DOHH2 (cell line): ENCODE data around the gene RAD51B.

Experiments used
- H3F3A ChIP-seq: fragments of 200-600 bp; sonication (generic), shearing (Covaris generic); 2 replicates; pipeline ENCODE4 v1.6.0; 2016; ENCODE audit warnings: antibody characterized with exemption, mild to moderate bottlenecking; ENCODE audit not compliant: control insufficient read depth, insufficient read depth
- H3K27ac ChIP-seq: fragments of 200-600 bp; sonication (generic); 2 replicates; pipeline ENCODE4 v1.5.1; 2014; ENCODE audit warnings: low read depth, mild to moderate bottlenecking, low read length, moderate library complexity
- H3K27me3 ChIP-seq: fragments of 200-600 bp; sonication (generic); 2 replicates; pipeline ENCODE4 v1.6.1; 2014; ENCODE audit warnings: mild to moderate bottlenecking, low read length, mixed read lengths; ENCODE audit not compliant: control insufficient read depth
- H3K36me3 ChIP-seq: fragments of 200-600 bp; sonication (generic); 2 replicates; pipeline ENCODE4 v1.6.1; 2014; ENCODE audit warnings: mild to moderate bottlenecking, low read length, moderate library complexity, mixed read lengths; ENCODE audit not compliant: control insufficient read depth
- H3K4me1 ChIP-seq: fragments of 200-600 bp; sonication (generic); 2 replicates; pipeline ENCODE4 v1.6.1; 2014; ENCODE audit warnings: mild to moderate bottlenecking, low read length, mixed read lengths; ENCODE audit not compliant: control insufficient read depth
- H3K4me2 ChIP-seq: fragments of 200-600 bp; sonication (generic); 2 replicates; pipeline ENCODE4 v1.6.0; 2014; ENCODE audit warnings: mild to moderate bottlenecking, low read length, moderate library complexity
- H3K4me3 ChIP-seq: fragments of 200-600 bp; sonication (generic); 2 replicates; pipeline ENCODE4 v1.5.1; 2014; ENCODE audit warnings: mild to moderate bottlenecking, low read length, mixed read lengths
- H3K79me2 ChIP-seq: fragments of 200-600 bp; sonication (generic); 2 replicates; pipeline ENCODE4 v1.6.1; 2014; ENCODE audit warnings: mild to moderate bottlenecking, low read length, mixed read lengths; ENCODE audit not compliant: control insufficient read depth
- H3K9me2 ChIP-seq: fragments of 200-600 bp; sonication (generic); replicated peaks from 2 replicates; pipeline ENCODE4 v1.6.1; 2014; ENCODE audit warnings: mild to moderate bottlenecking, low read length, mixed read lengths; ENCODE audit not compliant: control insufficient read depth
- H3K9me3 ChIP-seq: fragments of 200-600 bp; sonication (generic); 2 replicates; pipeline ENCODE4 v1.6.1; 2014; ENCODE audit warnings: antibody characterized with exemption, low read length, mixed read lengths; ENCODE audit not compliant: control insufficient read depth, insufficient read depth
- H4K20me1 ChIP-seq: fragments of 200-600 bp; sonication (generic); 2 replicates; pipeline ENCODE4 v1.6.0; 2014; ENCODE audit warnings: low read depth, mild to moderate bottlenecking, antibody characterized with exemption, low read length, moderate library complexity; ENCODE audit not compliant: control insufficient read depth, insufficient read depth
- CTCF ChIP-seq: fragments of 200-600 bp; sonication (generic); IDR thresholded peaks from one replicate; pipeline ENCODE4 v1.5.1; 2014; ENCODE audit warnings: antibody characterized with exemption, mild to moderate bottlenecking, low read depth, low read length; ENCODE audit not compliant: poor library complexity, severe bottlenecking
- EZH2phosphoT487 ChIP-seq: fragments of 200-600 bp; sonication (generic); IDR thresholded peaks from 2 replicates; pipeline ENCODE4 v1.6.1; 2017; ENCODE audit warnings: borderline replicate concordance, mild to moderate bottlenecking, antibody characterized with exemption, low read length, moderate library complexity, mixed read lengths

RAD51B gene

GRCh38 chr14:68358500-68358899 lies 538.9 kb downstream of the RAD51B start:
- H3K4me1 ChIP-seq: peaks cover 20% of the 10 kb centered on the region

GRCh38 chr14:68359022-68359836 lies 539.6 kb downstream of the RAD51B start:
- H3K27ac ChIP-seq: no peak overlapping the region

More at GRCh38 chr14:68358500-68358899, 538.9 kb downstream of the RAD51B start:
- Histone ChIP-seq H3K4me2 (no peak overlapping the region), H3K79me2 (no peaks in the 10 kb centered on the region), H3K9me3 (no peaks in the 10 kb centered on the region), H3K9me2 (no peaks in the 10 kb centered on the region), H3K27me3 (no peaks in the 10 kb centered on the region), H3K4me3 (no peak overlapping the region), H3K36me3 (no peaks in the 10 kb centered on the region), H3K27ac (no peak overlapping the region), H3F3A (no peaks in the 10 kb centered on the region), H4K20me1 (no peaks in the 10 kb centered on the region)
- TF ChIP-seq EZH2phosphoT487 (no peak), CTCF (no peak)

DNA sequence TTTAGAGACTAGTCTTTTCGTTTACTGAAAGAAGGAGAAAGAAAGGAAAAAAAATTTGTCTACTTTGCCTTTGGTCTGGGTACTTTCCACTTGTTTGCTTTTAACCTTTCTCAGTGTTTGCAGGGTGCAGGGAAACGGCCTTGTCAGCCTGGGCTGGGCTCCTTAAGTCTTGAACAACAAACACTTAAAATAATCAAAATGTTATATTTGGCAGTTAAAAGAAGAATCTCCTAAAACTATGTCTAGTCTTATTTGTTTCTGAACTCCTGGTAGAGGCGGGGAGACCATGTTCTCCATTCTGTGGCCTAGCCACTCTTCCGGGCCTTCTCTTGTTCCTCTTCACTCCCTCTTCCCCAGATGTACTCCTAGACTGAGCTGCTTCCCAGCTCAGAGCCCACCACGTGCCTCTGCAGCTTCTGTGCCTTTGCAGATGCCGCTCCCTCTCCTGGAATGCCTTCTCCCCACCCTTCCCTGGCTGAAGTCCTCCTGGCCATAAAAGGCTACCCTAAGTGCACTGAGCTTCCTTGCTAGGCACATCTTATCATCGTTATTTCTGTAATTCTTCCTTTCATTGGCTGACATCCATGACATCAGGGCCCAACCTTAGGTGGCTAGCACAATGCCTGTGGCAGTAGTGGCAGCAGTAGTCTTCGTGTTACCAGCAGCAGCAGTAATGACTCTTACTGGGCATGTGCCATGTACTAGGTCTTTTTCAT lies 540.4 kb downstream of the RAD51B start:
- H3K27ac ChIP-seq: no peak overlapping the region
- no peaks in the 10 kb centered on the region for H4K20me1 ChIP-seq
- no peaks in the 10 kb centered on the region for H3K27me3 ChIP-seq
- no peaks in the 10 kb centered on the region for H3K9me3 ChIP-seq
- TF ChIP-seq EZH2phosphoT487 (no peak), CTCF (no peak)
- H3K9me2 ChIP-seq: no peaks in the 10 kb centered on the region
- H3K4me3 ChIP-seq: no peak overlapping the region
- no peaks in the 10 kb centered on the region for H3F3A ChIP-seq
- no peak overlapping the region for H3K4me2 ChIP-seq
- no peaks in the 10 kb centered on the region for H3K79me2 ChIP-seq
- peaks cover 20% of the 10 kb centered on the region for H3K4me1 ChIP-seq
- no peaks in the 10 kb centered on the region for H3K36me3 ChIP-seq

More at GRCh38 chr14:68359022-68359836, 539.6 kb downstream of the RAD51B start:
- no peak overlapping the region for H3K4me2 ChIP-seq
- H3K4me1 ChIP-seq: peaks cover 20% of the 10 kb centered on the region
- no peaks in the 10 kb centered on the region for H3K9me2 ChIP-seq
- no peaks in the 10 kb centered on the region for H3K27me3 ChIP-seq
- no peaks in the 10 kb centered on the region for H3F3A ChIP-seq
- TF ChIP-seq EZH2phosphoT487 (no peak), CTCF (no peak)
- no peaks in the 10 kb centered on the region for H4K20me1 ChIP-seq
- H3K36me3 ChIP-seq: no peaks in the 10 kb centered on the region
- no peaks in the 10 kb centered on the region for H3K79me2 ChIP-seq
- H3K9me3 ChIP-seq: no peaks in the 10 kb centered on the region
- no peak overlapping the region for H3K4me3 ChIP-seq
